ENCODE measurements around the gene TM9SF4.

TM9SF4 gene, protein sequence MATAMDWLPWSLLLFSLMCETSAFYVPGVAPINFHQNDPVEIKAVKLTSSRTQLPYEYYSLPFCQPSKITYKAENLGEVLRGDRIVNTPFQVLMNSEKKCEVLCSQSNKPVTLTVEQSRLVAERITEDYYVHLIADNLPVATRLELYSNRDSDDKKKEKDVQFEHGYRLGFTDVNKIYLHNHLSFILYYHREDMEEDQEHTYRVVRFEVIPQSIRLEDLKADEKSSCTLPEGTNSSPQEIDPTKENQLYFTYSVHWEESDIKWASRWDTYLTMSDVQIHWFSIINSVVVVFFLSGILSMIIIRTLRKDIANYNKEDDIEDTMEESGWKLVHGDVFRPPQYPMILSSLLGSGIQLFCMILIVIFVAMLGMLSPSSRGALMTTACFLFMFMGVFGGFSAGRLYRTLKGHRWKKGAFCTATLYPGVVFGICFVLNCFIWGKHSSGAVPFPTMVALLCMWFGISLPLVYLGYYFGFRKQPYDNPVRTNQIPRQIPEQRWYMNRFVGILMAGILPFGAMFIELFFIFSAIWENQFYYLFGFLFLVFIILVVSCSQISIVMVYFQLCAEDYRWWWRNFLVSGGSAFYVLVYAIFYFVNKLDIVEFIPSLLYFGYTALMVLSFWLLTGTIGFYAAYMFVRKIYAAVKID

DNA sequence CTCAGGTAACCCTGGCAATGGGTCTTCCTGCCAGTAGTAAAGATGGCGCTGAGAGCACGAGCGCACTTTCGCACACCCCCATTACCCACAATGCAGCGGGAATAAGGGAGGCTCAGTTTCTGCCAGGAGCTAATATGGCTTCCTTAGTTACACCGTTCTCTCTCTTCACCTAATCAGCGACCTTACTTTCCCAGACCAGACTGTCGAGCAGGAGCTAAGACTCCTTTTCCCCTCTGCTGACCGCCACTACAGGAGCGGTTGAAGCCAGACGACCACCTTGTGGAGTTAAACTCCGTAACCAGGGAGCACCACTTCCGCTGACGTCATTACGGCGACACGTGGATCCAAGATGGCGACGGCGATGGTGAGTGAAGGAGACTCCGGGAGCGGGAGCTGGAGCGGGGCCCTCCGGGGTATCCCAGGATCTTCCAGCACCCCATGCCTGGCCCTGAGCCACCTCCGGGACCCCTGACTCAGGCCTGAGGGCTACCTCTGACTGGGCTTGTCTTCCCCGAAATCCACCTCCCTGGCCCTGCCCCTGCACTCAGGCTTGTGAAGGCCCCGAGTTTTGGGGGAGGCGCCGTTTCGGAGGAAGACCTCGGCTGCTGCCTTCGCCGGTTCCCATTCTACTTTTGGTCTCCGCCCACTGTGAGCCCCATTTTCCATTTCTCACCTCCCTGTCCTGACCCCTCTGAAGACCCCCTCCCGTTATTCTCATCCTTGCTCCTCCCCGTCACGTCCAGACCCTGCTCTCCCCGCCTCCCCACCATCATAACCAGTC, at the start of gene TM9SF4:
TSS of gene TM9SF4 (plus strand) at position 323 of the 781 bp plus-strand sequence. CDS start at position 350, 27 bp downstream.
- DNase-seq, result peak; percentile 99

DNA sequence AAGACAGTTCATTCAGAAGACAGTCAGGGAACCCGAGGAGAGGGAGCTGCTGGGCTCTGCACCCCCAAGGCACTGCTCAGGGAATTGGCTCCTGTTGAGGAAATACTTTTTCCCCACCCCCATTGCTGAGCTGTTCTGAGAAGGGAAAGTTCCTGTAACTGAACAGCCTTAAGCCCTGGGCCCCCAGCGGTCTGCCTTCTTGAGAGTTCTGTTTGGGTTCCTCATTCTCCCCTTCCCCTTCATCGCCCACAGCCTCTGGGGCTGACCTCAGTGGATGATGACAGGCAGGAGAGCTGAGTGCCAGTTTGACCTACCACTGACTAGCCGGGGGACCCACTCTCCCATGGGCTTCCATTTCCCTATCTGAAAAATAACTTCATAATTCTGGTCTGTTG, 46.7 kb upstream of the TM9SF4 start:
- DNase-seq, result no peak

DNA sequence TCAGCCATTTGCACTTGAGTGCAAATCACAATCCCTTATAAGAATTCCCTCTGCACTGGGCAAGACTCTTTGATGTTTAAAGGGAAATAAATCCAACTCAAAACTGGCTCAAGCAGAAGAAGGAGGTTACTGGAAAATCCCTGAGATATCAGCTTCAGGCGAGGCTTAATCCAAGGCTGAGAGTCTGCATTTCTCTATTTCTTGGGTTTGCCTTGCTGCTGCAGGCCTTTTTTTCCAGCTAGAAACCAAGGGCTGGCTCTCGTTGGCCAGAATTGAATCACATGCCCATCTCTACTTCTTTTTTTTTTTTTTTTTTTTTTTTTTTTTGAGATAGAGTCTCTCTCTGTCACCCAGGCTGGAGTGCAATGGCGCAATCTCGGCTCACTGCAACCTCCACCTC, 45.8 kb upstream of the TM9SF4 start:
- no peak for DNase-seq

DNA sequence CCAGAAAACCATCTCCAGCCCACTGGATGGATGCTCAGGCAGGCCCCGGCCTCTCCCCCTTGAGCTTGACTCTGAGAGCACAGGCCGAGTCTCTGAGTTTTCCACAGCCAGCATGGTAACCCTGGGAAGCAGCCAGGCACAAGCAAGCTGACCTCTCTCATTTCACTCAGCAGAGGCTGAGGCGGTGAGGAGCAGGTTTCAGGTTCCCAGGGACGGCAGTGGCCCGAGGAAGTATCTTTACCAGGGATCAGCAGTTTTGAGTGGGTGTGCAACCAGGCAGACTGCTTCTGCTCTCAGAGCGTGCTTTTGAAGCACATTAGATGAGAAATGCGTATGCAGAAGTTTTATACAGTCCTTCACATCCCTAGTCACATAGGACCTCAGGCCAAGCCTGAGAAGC, 44.8 kb upstream of the TM9SF4 start:
- no peak for DNase-seq

DNA sequence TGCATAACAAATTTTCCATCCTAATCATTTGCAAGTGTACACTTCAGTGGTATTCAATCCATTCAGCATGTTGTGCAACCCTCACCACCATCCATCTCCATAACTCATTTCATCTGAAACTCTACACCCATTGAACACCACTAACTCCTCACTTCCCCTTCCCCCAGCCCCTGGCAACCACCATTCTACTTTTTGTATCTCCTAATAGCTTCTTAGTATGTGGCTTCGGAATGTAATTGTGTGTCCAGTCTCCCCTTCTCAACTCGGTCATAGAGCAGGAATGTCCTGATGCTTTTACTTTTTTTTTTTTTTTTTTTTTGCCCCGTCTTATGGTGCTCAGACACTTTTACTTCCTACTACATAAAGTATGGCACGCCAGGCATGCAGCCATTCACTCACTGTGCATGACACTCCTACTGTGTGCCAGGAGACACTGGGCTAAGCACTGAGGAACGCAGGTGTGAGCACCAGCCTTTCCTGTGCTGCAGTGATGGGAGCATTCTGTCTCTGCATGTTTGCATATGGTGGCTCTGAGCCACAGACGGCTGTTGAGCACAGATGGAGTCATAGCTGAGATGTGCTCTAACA, 42.2 kb upstream of the TM9SF4 start:
- DNase-seq, result peak; percentile 50

DNA sequence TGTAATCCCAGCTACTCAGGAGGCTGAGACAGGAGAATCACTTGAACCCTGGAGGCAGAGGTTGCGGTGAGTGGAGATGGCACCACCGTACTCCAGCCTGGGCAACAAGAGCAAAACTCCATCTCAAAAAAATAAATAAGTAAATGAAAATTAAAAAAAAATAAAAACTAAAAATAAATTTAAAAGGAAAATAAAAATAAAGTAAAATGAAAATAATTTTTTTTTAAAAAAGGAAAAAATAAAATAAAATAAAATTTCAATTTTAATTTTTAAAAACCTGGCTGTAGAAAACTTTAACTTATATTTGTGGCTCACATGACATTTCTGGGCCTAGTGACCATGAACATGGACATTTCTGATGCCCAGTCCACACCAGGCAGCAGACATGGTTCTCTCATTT, 41.3 kb upstream of the TM9SF4 start:
- no peak for DNase-seq

DNA sequence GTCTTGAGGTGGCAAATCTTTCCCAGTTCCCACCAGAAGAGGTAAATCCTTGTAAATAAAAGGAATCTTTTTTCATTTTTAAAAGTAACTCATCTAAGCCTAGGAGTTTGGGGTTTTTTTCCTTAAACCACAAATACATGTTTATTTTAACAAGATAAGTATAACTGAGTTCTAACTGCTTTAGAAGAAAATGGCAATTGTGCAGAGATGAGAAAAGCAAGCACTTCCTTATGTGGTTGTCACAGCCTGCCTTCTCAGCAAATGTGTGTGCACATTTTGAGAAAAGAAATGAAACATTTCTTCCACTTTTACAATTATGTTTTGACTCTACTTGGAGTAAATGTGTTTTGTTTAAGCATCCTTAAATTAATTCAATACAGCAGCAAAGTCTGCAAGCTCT, 39.8 kb upstream of the TM9SF4 start:
- DNase-seq, result no peak

DNA sequence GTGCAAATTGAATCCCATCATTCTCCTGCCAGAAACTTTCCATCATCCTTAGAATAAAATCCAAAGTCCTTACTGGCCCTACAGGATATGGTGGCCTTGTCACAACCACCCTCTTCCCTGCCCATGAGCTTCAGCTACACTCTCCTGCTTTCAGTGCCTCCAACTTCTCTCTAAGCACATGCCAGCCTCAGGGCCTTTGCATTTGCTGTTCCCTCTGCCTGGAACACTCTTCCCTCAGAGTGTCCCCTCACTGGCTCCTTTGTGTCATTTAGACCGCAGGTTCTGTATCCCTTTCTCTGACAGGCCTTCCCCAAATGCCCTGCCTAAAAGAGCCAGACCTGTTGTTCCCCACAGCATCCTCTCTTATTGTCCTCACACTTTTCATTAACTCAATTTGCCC, 39.2 kb upstream of the TM9SF4 start:
- DNase-seq, result no peak

DNA sequence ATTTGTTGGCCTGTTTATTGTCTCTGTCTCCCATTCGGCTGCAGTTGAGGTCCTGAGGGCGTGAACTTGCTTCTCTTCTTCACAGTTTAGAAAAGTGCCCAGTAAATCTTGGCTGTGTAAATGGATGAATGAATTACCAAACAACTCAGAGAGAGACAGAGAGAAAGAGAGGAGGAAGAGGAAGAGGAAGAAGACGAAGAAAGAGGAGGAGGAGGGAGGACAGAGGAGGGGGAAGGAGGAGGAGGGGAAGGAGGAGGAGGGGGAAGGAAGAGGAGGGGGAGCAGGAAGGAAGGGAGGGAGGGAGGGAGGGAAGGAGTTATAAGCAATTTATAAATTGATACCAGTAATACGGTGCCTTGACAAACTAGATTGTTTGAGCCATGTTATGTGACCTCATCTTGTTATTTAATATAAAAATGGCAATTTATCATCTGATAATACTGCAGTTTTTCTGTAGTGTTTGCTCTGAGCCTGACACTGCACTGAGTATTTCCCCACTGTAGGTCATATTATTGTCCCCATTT, 38.8 kb upstream of the TM9SF4 start:
- no peak for DNase-seq

DNA sequence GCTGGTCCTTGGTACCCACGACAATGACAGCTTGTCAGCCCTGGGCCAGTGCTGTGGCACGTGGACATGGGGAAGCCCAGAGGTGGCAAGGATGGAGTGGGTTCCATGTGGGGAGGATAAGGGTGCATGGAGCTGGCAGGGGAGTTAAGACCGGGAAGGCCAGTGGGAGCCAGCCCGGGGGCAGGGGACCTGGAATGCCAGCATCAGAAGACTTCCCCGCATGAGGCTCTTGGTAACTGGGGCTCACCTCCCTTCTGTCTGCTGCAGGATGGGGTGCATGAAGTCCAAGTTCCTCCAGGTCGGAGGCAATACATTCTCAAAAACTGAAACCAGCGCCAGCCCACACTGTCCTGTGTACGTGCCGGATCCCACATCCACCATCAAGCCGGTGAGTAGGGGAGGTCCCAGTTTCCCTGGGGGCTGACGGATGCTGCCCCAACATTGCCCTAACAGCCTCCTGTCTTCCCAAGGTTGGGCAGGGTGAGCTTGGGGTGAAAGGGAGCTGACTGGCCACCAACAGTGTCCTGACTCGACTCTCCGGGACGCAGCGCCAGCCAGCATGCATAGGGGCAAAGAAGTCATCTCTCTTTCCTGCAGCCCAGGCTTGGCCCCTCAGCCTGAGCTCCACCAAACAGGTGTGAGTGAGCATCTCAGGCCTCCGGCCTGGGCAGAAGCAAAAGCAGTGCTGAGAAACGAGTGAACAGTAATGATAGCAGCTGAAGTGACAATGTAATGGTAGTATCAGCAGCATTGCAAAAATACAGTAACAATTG, 37.9 kb upstream of the TM9SF4 start:
- DNase-seq, result no peak

DNA sequence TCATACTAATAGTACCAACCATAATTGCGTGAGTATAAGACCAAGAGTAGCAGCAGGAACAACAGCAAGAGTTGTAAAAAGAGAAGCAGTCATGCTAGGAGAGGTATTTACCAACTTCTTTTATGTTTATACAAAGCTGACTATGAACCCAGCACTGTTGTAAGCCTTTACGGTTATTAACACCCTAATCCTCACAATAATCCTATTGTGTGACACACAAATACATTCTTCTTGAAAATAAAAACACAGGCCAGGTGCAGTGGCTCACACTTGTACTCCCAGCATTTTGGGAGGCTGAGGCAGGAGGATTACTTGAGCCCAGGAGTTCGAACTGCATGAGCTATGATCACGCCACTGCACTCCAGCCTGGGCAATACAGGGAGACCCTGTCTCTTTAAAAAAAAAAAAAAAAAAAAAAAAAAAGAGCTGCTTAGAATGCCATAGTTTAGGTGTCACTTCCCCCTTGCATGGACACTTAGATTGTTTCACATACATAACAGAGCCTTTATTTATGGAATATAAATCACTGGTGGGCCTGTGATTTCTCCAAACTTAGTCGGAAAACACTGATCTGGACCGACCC, 37.3 kb upstream of the TM9SF4 start:
- no peak for DNase-seq

DNA sequence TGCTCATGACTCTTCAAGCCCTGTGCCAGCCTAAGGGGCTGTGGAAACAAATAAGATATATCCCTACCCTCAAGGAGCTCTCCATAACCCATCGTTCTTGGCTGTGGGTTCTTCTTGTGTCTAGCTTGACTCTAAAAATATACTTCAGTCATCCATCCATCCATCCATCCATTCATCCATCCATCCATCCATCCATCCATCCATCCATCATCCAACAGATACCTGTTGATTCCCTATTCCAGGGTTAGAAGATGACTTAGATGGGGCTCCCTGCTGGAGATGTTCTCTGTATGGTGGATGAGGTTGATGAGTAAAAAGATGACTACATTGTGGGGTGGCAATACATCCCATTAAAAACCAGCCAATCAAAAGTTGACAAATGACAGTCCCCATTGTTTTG, 34.0 kb upstream of the TM9SF4 start:
- no peak for DNase-seq

DNA sequence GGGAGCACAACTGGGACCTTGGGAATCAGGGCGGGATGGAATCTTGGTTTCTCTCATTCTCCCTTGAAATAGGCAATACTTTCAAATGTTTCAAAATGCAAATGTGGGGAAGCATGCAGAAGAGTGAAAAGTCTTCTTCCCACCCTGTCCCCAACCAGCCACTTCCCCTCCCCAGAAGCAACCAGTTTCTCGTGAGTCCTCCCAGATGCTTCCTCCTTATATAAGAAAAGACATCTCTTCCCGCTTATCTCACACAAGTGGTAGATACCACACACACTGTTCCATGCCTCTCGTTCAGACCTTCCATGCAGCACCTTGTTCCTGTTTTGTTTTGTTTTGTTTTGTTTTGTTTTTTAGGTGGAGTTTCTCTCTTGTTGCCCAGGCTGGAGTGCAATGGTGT, 32.3 kb upstream of the TM9SF4 start:
- DNase-seq, result no peak

DNA sequence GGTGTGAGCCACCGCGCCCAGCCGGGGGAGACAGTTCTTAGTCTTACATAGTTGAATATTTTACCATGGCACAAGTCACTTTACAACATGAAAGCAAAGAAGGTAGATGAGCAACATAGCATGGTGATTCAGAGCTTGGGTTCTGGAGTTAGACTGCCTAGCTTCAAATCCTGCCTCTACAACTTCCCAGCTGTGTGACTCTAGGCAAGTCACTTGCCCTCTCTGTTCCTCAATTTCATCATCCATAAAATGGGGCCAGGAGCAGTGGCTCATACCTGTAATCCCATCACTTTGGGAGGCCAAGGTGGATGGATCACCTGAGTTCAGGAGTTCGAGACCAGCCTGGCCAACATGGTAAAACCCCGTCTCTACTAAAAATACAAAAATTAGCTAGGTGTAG, 31.2 kb upstream of the TM9SF4 start:
- DNase-seq, result no peak

DNA sequence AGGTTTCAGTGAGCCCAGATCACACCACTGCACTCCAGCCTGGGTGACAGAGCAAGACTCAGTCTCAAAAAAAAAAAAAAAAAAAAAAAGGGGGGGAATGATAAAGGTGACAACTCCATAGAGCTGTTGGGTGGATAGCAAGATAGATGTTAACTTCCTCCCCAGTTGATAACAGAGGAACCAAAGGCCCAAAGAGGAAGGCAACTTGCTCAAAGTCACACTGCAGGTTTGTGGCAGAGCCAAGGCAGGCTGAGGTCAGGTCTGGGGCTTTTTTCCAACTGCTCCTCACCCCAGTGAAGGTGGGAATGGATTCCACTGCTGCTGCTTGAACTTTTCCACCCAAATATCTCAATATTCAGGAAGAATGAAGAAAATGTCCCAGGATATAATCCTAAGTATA, 30.7 kb upstream of the TM9SF4 start:
- DNase-seq, result no peak

DNA sequence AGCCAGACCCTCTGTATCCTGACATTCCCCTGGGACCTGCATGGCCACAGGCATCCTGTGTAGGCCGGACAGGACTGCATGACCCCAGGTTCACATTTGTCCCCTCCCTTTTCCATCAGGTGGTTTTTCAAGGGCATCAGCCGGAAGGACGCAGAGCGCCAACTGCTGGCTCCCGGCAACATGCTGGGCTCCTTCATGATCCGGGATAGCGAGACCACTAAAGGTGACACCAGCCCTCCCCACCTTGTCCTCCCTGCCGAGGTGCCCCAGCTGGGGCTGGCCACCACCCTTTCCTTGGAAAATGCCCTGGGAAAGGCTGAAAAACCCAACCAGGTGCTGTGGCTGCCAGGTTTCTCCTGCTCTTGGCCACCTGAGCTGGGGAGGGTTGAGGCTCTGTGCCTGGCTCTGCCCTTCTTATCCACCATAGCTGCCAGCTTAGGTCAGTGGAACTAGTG, 29.8 kb upstream of the TM9SF4 start:
- DNase-seq, result no peak

DNA sequence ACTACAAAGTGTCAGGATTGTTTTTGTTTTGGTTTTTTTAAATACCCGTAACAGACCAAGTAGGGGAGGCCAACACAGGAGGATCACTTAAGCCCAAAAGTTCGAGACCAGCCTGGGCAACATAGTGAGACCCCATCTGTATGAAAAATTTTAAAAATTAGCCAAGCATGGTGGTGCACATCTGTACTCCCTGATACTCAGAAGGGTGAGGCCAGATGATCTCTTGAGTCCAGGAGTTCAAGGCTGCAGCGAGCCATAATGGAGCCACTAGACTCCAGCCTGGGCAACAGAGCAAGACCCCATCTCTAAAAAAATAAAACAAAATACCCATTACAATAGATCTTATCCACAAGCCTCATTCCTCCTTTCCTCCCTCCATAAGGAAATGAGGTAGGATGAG, 28.7 kb upstream of the TM9SF4 start:
- DNase-seq, result no peak

DNA sequence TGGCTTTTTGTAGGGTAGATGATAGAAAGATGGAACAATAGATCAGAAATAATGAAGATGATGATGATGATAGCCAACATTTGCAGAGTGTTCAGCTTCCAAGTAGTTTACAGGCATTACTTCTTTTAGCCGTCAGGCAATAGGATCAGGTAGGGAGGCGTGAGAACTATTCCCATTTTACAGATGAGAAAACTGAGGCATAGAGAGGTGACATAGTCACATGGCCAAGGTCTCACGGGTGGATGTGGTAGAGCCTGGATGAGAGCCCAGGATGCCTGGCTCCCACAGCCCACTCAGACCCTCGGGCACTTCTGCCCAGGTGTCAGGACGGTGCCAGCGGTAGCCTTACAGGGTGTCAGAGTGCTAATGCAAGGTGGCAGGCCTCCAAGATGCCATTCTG, 26.0 kb upstream of the TM9SF4 start:
- DNase-seq, result no peak

DNA sequence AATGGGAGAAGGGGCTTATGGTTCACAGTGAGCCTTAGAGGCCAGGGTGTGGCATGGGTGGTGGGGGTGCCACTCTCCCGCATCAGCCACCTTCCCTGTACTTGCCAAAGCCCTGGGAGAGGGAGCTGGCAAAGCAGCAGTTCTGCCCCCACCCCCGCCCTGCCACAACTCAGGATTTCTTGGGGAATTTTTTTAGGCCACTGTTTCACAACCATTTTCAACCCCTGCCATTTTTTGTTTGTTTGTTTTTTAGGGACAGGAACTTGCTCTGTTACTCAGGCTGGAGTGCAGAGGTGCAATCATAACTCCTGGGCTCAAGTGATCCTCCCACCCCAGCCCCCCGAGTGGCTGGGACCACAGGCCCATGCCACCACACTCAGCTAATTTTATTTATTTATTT, 22.4 kb upstream of the TM9SF4 start:
- no peak for DNase-seq

DNA sequence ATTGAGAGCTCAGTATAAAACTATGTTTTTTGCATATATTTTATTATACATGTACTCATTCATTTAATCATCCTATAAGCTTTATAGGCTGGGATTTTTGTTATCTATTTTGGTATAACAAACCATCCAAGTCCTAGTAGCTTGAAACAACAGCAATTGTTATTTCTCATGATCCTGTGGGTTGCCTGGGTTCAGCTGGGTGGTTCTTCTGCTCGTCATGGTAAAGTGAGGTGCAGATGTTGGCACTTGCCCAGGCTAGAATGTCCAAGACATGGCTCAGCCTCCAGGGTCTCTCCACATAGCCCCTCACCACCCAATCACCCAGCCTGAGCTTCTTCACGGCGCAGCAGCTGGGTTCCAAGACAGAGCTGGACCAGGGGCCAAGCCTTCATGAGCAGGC, 20.8 kb upstream of the TM9SF4 start:
- DNase-seq, result no peak

DNA sequence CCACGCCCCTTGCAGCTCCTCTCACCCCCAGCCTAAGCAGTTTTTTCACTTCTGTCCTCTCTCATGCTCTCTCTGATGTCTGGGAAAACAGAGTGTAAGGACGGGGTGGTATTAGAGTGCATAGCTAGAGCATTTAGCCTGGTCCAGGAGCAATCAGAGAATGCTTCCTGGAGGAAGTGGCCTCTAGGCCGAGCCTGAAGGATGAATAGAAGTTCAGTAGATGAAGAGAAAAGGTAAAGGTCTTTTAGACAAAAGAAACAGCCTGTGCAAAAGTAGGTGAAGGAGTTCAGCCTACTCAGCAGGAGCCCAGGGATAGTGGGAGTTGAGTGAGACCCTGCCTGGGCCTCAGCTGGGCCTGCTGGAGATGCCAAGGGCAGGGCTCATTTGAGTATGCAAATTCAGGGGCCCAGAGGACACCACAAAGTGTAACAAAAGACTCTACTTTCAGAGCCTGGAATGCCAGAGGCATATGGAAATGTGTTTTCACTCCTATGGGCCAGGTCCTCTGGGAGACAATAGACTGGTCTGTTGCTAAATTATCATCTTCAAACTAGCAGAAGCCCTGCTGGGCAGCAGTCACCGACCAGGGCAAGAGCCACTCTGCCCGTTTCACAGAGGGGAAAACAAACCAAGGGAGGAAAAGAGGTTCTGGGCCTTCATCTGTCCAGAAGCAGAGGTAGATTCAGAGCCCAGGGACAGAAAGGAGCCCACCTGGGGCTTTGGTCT, 19.7 kb upstream of the TM9SF4 start:
- DNase-seq, result no peak
